DND-41 (cell line): ENCODE results near the gene FRA10AC1.

ENCODE experiments used
- EZH2 ChIP-seq: IDR thresholded peaks from 3 replicates; pipeline ENCODE4 v1.6.1; 2012; ENCODE audit warnings: borderline replicate concordance, low read depth, mild to moderate bottlenecking, moderate library complexity, low read length, inconsistent platforms; ENCODE audit not compliant: severe bottlenecking
- TF ChIP-seq, protein P1 (sequence below): IDR thresholded peaks from 2 replicates; pipeline ENCODE4 v1.5.1; 2012; ENCODE audit warnings: borderline replicate concordance, low read length, moderate library complexity, mild to moderate bottlenecking; ENCODE audit not compliant: poor library complexity, severe bottlenecking; ENCODE audit errors: extremely low read depth

GRCh38 chr10:93710333-93710909, 8.0 kb upstream of the FRA10AC1 start:
- TF ChIP-seq, protein P1, sequence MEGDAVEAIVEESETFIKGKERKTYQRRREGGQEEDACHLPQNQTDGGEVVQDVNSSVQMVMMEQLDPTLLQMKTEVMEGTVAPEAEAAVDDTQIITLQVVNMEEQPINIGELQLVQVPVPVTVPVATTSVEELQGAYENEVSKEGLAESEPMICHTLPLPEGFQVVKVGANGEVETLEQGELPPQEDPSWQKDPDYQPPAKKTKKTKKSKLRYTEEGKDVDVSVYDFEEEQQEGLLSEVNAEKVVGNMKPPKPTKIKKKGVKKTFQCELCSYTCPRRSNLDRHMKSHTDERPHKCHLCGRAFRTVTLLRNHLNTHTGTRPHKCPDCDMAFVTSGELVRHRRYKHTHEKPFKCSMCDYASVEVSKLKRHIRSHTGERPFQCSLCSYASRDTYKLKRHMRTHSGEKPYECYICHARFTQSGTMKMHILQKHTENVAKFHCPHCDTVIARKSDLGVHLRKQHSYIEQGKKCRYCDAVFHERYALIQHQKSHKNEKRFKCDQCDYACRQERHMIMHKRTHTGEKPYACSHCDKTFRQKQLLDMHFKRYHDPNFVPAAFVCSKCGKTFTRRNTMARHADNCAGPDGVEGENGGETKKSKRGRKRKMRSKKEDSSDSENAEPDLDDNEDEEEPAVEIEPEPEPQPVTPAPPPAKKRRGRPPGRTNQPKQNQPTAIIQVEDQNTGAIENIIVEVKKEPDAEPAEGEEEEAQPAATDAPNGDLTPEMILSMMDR, result no peak
- TF ChIP-seq EZH2, result no peak
